HG03378 (cell line): ENCODE measurements around the gene CHD9.

ENCODE experiments used
- ATAC-seq: cut with Tn5 transposase; IDR thresholded peaks from one replicate; pipeline ENCODE4 v1.9.1; 2021; ENCODE audit warnings: mild to moderate bottlenecking, moderate library complexity; ENCODE audit not compliant: unreplicated experiment

The CHD9 gene

DNA sequence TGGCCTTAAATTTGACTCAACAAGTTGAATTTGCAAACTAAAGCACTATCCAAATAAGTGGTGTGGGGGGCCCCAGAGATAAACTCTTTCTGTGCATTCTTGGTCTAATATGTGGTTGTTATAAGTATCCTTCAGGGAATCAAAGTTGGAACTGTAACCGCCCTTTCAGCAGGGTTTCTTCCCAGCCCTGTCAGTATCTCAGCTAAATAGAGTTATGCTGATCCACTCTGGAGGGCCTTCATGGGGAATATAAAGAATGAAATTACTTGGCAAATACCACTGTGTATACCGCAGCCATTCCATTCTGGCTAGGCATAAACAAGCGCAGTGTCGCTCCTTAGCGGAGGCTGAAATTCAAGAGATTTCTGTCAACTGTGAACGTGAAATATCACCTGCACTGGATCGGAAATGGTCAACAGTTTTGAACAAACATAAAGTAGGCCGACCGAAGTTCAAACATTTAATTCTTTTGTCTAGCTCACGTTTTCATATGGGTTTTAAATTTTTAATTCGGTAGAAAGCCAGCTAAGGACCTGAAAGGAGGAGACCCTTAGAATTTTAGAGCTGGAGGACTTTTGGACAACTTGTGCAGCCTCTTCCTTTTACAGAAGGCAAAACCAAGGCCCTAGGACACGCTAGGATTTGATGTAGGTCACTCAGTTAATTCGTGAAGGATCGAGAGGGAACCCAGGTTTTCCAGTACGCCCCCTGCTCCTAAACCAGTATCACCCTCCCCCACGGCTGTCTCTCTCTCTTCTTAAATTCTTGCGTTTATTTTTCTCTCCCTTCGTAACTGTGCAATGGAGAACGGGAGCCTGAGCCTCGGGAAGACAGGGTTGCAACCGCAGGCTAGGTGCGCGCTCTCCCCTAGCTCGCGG is 74.7 kb downstream of the CHD9 start:
- no peak for ATAC-seq

DNA sequence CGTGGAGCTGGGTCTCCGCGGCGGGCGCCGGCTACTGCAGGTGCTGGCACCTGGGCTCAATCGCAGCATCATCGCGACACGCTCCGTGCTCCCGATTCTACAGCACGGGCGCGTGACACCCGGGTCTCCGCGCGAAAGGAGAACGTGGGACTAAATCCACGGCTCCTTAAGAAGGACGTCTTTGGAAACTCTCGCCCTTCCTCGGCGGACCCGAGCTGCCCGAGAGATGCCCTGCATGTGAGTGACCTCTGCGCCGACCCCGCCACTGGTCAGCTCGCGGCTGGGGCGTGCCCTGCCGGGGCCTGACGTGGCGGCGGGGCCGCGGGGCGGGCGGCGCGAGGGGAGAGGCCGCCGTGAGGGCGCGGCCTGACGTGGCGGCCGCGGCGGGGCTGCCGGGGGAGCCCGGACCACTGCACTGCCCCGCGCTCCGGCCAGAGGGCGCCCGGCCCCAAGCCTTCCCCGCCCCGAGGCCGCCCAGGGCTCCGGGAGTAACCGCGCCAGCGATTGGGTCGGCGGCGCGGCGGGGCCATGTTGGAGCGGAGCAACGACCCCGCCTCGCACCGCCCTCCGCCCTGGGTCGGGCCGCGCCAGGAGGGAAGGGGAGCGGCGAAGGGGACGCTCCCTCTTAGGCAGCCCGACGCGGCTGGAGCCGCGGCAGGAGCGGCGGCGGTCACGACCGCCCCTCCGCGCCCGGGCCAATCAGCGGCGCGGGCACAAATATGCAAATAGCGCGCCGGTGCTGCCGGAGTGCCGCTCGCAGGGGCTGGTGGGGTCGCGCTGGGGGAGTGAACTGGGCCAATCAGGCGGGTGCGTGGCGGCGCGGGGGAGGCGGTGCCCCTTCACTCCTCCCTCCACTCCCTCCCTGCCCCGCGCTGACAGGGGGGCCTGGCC is 75.6 kb downstream of the CHD9 start:
- ATAC-seq, result peak; percentile 70

DNA sequence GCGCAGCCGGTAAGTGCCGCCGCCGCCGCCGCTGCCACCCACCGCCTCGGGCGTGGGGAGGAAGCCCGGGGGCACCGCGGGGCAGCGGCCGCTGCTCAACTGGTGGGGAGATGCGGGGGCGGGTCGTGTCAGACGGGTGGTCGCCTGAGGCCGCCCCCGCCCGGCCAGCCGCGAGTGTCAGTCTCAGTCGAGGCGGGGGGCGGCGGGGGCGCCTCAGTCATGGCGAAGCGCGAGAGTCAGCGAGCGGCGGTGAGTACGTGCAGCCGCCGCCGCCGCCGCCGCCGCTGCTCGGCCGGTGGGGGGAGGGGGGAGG is 76.2 kb downstream of the CHD9 start:
- no peak for ATAC-seq

DNA sequence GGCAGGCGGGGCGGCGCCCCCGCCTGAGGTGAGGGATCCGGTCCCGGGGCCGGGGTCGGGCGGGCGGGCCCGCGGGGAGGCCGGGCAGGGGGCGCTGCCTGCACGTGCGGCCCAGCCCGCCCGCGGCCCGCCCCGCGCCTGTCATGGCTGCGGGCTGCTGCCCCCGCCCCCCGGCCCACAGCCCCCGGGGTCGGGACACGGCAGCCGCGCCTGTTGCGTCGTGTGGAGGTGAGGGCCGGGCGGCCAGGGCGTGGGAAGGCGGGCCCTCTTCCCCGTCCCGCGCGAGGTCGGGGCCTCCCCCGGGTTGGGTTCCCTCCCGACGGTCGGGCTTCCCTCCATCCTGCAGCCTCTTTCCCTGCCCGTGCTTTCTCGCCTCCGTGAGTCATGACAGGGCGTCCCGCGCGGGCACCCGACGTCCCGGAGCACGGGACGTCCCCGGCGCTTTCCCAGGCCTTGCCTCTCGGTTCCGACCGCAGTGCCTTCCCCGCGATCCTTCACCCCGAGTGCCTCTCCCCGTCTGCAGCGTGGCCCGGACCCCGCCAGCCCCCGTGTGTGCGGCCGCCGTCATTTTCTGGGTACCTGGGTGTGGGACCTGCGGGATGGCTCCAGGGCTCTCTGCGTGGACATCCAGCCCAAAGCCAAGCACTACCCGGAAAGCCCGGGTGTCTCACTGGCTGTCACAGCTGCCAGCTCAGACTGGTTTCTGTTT is 76.7 kb downstream of the CHD9 start:
- ATAC-seq, result no peak

DNA sequence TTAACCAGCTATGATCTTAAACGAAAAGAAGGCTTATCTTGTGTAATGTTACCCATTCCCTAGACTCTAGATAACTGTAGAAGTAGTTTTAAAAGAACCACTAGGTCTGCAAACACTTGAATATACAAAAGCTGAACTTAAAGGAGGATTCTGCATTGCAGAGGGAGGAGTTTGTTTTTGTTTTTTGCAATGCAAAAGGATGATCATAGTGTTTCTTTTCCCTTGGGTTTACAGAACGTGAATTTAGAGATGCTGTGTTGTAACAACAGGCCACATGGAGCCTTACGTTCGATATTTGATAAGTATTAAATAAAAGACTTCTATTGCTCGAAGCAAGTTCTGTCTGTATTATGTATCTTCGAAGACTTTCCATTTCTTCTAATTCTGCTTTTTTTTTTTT is 77.6 kb downstream of the CHD9 start:
- no peak for ATAC-seq

DNA sequence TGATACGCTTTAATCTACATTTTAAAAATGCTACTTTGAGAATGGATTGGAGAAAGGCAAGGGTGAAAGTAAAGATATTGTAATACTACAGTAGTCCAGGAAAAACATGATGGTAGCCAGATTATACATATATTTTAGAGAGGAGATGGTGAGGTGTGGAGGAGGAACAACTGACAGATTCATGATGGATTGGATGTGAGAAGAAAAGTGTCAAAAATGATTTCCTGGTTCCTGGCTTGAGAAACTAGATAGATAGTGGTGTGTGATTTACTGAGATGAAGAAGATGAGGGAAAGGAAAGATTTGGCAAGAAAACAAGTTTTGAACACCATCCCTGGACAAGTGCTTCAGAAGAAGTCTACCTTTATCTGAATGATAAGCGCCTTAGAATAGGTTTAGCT is 80.5 kb downstream of the CHD9 start:
- ATAC-seq, result no peak

DNA sequence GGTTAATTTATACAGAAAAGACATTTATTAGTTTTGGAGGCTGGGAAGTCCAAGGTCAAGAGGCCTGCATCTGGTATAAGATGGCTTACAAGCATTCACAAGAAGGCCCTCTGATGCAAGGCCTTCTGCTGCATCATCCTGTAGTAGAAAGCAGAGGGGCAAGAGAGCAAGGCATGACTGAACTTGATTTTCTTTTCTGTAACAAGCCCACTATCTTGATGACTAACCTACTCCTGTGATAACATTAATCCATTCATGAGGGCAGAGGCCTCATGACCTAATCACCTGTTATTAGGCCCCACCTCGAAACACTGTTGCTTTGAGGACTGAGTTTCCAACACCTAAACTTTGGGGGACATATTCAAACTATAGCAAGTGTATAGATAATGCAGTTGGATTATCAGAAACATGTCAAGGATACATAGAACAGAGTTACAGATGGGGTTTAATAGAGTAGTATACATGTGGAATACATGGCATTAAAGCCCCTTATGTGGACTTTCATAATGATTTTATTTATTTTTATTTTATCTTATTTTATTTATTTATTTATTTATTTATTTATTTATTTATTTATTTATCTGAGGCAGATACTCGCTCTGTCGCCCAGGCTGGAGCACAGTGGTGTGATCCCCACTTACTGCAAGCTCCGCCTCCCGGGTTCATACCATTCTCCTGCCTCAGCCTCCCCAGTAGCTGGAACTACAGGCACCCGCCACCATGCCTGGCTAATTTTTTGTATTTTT is 88.2 kb downstream of the CHD9 start:
- ATAC-seq, result no peak

DNA sequence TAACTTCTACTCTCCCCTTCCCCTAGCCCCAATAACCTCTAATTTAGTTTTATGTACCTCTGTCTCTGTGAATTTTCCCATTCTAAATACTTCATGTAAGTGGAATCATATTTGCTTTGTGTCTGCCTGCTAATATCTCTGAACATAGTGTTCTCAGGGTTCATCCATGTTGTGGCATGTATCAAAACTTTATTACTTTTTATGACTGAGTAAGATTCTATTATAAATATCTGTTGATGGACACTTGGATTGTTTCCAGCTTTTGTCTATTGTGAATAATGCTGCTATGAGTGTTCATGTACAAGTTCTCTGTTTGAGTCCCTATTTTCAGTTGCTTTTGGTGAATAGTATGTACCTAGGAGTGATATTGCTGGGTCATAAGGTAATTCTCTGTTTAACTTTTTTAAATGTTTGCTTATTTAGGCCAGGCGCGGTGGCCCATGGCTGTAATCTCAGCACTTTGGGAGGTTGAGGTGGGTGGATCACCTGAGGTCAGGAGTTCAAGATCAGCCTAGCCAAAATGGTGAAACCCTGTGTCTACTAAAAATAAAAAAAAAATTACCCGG is 92.8 kb downstream of the CHD9 start:
- ATAC-seq, result no peak

DNA sequence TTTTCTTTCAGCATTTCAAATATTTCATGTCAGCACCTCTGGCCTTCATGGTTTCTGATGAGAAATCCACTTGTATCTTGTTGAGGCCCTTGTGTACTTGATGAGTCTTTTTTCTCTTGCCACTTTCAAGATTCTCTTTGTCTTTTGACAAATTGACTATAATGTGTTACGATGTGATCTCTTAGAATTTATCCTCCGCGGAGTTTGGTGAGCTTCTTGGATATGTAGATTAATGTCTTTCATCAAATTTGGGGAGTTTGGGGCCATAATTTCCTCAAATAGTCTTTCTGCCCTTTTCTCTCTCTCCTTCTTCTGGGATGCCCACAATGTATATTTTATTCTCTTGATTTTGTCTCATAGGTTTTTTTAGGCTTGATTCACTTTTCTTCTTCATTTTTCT is 96.0 kb downstream of the CHD9 start:
- no peak for ATAC-seq

DNA sequence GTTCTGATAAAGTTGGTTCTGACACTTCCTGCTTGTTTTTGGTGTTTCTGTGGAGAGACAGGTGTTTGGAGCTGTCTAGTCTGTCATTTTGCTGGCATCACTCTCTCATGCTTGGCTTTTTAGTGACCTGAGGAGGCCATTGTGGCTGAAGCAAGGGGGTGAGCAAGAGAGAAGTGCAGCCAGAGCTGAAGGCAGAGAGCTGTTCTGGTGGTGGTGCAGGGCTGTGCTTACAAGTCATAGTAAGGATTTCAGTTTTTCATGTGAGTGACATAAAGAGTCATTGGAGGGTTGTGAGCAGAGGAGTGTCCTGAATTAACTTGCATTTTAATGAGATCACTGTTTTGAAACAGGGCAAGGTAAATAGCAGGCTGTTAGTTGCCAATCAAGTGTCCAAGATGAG is 97.5 kb downstream of the CHD9 start:
- no peak for ATAC-seq

DNA sequence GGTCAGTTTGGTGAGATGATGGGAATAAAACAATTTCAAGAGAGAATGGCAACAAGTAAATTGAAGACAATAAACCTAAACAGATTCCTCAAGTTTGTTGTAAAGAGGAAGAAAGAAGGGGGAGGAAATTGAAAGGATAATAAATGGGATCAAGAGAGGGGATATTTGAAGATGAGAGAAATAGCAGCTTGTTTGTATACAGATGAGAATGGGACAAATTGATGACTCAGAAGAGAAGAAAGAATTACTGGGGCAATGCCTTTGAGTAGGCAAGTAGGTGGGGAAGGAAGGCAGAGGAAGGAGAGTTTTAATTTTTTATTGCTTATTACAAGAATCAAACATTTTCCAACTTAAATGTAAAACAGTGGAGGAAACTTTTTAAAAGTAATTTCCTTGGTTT is 98.3 kb downstream of the CHD9 start:
- no peak for ATAC-seq

DNA sequence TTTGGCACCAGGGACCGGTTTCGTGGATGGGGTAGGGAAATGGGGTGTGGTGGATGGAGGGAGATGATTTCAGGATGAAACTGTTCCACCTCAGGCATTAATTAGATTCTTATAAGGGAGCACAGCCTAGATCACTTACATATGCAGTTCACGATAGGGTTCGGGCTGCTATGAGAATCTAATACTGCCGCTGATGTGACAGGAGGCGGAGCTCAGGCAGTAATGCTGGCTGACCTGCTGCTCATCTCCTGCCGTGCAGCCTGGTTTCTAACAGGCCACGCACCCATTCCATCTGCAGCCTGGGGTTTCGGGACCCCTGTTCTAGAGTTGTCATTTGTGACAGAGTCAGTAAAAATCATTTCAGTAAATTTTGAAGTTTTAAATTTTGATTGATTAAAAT is 99.7 kb downstream of the CHD9 start:
- no peak for ATAC-seq

DNA sequence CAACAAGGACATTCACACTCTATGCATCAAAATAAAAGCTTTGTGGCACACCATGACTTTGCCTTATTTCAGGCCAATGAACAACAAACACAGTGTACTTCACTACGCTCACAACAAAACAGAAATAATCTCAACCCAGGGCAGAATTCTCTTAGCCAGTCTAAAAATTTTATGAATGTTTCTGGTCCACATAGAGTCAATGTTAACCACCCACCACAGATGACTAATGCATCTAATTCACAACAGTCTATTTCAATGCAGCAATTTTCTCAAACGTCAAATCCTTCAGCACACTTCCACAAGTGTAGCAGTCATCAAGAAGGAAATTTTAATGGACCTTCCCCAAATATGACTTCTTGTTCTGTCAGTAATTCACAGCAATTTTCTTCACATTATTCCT is 101.7 kb downstream of the CHD9 start:
- no peak for ATAC-seq

DNA sequence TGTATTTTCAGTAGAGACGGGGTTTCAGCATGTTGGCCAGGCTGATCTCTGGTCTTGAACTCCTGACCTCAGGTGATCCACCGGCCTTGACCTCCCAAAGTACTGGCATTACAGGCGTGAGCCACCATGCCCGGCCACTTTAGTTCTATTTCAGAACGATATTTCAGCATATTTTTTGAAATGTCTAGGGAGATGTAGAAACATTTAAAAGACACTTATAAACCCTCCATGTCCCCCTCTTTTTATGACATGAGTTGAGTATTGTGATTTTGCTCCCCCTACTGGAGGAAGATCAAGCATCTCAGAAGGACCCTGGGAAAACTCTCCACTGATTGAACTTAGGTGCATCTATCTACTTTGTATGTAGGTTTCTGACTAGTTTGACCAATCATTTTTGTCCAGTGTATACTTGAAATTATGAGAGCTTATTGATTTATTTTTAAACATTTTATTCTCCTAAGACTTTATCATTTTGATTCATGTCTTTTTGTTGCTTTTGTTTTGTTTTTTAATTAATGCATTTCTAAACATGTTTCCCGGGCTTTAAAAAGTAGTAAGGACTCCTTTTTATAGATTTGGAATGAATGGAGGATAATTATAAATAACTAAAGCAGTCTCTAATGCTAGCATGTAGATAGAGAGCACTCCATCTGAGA is 105.1 kb downstream of the CHD9 start:
- peak; percentile 66 for ATAC-seq

DNA sequence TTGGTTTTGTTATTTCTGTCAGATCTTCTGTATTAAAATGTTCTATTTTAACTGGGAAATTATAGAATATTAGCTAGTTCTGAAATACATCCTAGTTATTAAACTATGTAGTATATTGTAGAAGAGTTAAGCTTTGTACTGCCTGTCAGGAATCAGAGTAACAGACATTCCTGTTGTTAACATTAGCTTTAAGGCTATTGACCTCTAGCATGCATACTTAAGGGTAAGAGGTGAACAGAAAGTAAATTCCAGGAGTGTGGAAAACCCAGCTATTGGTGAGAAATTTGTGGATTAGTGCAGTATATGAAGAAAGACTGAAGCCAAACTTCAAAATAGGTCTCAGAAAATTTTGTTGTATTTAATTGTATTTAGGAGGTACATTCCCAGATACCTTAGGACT is 111.3 kb downstream of the CHD9 start:
- ATAC-seq, result no peak

DNA sequence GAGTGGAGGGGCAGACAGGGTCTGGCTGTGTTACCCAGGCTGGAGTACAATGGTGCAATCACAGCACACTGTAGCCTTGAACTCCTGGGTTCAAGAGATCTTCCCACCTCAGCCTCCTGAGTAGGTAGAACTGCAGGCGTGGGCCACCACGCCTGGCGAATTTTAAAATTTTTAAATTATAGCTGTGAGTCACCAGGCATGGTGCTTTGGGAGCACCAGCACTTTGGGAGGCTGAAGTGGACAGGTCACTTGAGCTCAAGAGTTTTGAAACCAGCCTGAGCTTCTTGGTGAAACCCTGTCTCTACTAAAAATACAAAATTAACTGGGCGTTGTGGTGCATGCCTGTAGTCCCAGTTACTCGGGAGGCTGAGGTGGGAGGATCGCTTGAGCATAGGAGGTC is 114.0 kb downstream of the CHD9 start:
- no peak for ATAC-seq

DNA sequence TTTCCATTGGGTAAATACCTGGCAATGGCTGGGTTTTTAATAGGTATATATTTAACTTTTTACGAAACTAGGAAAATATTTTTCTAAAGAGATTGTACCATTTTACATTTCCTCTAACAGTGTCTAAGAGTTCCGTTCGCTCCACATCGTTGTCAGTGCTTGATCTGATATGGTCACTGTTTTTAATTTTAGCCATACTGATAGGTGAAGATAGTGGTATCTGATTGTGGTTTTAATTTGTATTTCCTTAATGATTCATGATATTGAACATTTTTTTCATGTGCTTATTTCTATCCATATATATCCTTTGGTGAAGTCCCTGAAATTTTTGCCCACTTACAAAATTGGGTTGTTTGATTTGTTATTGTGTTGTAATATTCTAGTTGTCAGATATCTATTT is 117.7 kb downstream of the CHD9 start:
- no peak for ATAC-seq

DNA sequence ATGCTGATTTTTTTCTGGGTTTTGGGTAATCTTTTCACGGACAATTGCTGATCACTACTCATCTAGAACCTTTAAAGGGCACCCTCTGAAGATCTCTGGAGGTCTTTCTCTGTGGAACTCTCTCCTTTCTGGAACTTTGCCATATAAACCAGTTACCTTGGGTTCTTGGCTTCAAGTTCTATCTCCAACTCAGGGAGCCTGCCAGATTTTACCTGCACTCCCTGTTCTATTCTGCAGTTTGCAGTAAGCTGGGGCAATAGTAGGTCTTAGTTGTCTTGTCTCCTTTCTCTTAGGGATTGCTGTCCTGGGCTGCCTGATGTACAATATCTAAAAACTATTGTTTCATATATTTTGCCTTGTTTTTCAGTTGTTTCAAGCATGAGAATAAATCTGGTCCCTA is 120.3 kb downstream of the CHD9 start:
- ATAC-seq, result no peak

DNA sequence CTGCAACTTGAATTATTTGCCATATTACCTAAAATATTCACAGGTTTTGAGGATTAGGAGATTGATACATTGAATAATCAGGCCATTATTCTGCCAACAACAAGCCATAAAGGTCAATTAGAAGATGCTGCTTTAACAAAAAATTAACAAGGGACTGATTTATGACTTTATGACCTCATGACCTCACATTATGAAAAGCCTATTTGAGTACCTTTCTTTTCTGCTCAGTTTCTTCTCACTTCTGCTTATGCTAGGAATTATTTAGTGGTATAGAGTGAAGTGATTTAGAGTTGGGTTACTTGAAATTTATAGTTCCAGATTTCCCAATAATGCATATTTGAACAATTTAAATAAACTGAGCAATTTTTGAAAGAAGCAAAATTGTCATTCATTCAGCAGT is 121.6 kb downstream of the CHD9 start:
- ATAC-seq, result no peak

DNA sequence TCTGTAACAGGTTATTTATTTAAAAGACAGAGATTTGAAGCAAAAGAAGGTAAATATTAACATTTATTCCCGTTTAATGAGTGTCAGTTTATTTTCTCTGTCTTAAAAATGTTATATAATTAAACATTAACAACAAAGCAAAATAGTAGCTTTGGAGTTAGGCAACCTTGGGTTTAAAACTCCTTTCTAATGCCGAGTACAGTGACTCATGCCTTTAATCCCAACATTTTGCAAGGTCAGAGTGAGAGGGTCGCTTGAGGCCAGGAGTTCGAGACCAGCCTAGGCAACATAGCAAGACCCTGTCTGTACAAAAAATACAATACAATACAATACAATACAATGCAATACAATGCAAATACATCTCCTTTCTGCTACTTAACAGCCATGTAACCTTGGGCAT is 128.7 kb downstream of the CHD9 start:
- no peak for ATAC-seq
